Measurements from ENCODE around the gene NRP2.

NRP2 gene

GRCh38 chr2:205754285-205754923 is 72.1 kb downstream of the NRP2 start:
- Histone ChIP-seq H3K4me3 (replicated peaks; ENCODE audit: low read depth, low read length) (no peak overlapping the region), H3K27me3 (replicated peaks; ENCODE audit: control insufficient read depth, insufficient read depth, low read length) (no peaks in the 10 kb centered on the region; the same call in none of the 2 replicates), H3K36me3 (ENCODE audit: control insufficient read depth, insufficient read depth, low read length) (no peaks in the 10 kb centered on the region)
- DNase-seq (ENCODE audit: extremely low read depth, insufficient read length): no peak
- no peak for TF ChIP-seq CTCF (IDR thresholded peaks at IDR 0.05; ENCODE audit: insufficient read depth, low read length, poor library complexity, severe bottlenecking)

- no peak for TF ChIP-seq CTCF (IDR thresholded peaks at IDR 0.05; ENCODE audit: insufficient read depth, low read length, poor library complexity, severe bottlenecking)
- no peaks in the 10 kb centered on the region for H3K36me3 ChIP-seq (ENCODE audit: control insufficient read depth, insufficient read depth, low read length)
Observed at GRCh38 chr2:205754924-205755321, 72.6 kb downstream of the NRP2 start.

GRCh38 chr2:205755923-205756322 is 73.6 kb downstream of the NRP2 start:
- Histone ChIP-seq H3K36me3 (ENCODE audit: control insufficient read depth, insufficient read depth, low read length) (no peaks in the 10 kb centered on the region), H3K4me3 (replicated peaks; ENCODE audit: low read depth, low read length) (no peak overlapping the region), H3K27me3 (replicated peaks; ENCODE audit: control insufficient read depth, insufficient read depth, low read length) (no peaks in the 10 kb centered on the region; the same call in none of the 2 replicates)
- DNase-seq (ENCODE audit: extremely low read depth, insufficient read length): no peak
- TF ChIP-seq CTCF (IDR thresholded peaks at IDR 0.05; ENCODE audit: insufficient read depth, low read length, poor library complexity, severe bottlenecking): no peak

More at GRCh38 chr2:205754924-205755321, 72.6 kb downstream of the NRP2 start:
- no peaks in the 10 kb centered on the region; the same call in 1 of the 2 replicates for H3K27me3 ChIP-seq (replicated peaks; ENCODE audit: control insufficient read depth, insufficient read depth, low read length)
- DNase-seq (ENCODE audit: extremely low read depth, insufficient read length): no peak
- H3K4me3 ChIP-seq (replicated peaks; ENCODE audit: low read depth, low read length): no peak overlapping the region

- H3K27me3 ChIP-seq (replicated peaks; ENCODE audit: control insufficient read depth, insufficient read depth, low read length): no peaks in the 10 kb centered on the region; the same call in none of the 2 replicates
- DNase-seq (ENCODE audit: extremely low read depth, insufficient read length): no peak
- no peaks in the 10 kb centered on the region for H3K36me3 ChIP-seq (ENCODE audit: control insufficient read depth, insufficient read depth, low read length)
- no peak for TF ChIP-seq CTCF (IDR thresholded peaks at IDR 0.05; ENCODE audit: insufficient read depth, low read length, poor library complexity, severe bottlenecking)
- no peak overlapping the region for H3K4me3 ChIP-seq (replicated peaks; ENCODE audit: low read depth, low read length)
Observed at GRCh38 chr2:205757271-205757670, 75.0 kb downstream of the NRP2 start.

- no peak for TF ChIP-seq CTCF (IDR thresholded peaks at IDR 0.05; ENCODE audit: insufficient read depth, low read length, poor library complexity, severe bottlenecking)
- Histone ChIP-seq H3K36me3 (ENCODE audit: control insufficient read depth, insufficient read depth, low read length) (no peaks in the 10 kb centered on the region), H3K27me3 (replicated peaks; ENCODE audit: control insufficient read depth, insufficient read depth, low read length) (no peaks in the 10 kb centered on the region; the same call in none of the 2 replicates), H3K4me3 (replicated peaks; ENCODE audit: low read depth, low read length) (no peak overlapping the region)
- DNase-seq (ENCODE audit: extremely low read depth, insufficient read length): no peak
Observed at GRCh38 chr2:205758051-205758450, 75.8 kb downstream of the NRP2 start.
